Measurements from ENCODE around the gene ZNF343.

Gene ZNF343

GRCh38 chr20:2468581-2469407 is 39.9 kb downstream of the ZNF343 start:
- Histone ChIP-seq H3F3A (ENCODE audit: insufficient read depth, low read length) (no peaks in the 10 kb centered on the region), H3K36me3 (ENCODE audit: insufficient read depth, low read length) (peaks cover 62% of the 10 kb centered on the region), H4K20me1 (ENCODE audit: insufficient read depth, low read length) (peaks cover 7% of the 10 kb centered on the region; the same call in 1 of the 2 replicates), H3K9ac (ENCODE audit: low read length) (peak overlapping the region; percentile 95), H3K9me3 (ENCODE audit: low read length) (no peaks in the 10 kb centered on the region), H3K9me2 (ENCODE audit: low read depth, low read length) (no peaks in the 10 kb centered on the region), H3K4me1 (ENCODE audit: insufficient read depth, low read length, severe bottlenecking) (peaks cover 24% of the 10 kb centered on the region), H3K4me3 (ENCODE audit: low read depth, low read length, poor library complexity, severe bottlenecking) (peak overlapping the region; percentile 99), H3K27ac (ENCODE audit: low read depth, low read length, poor library complexity, severe bottlenecking) (no peak overlapping the region), H3K4me2 (ENCODE audit: low read length) (peak overlapping the region; percentile 87), H3K27me3 (ENCODE audit: insufficient read depth, low read length) (no peaks in the 10 kb centered on the region), H3K79me2 (ENCODE audit: insufficient read depth, low read length) (peaks cover 32% of the 10 kb centered on the region), H2AFZ (ENCODE audit: low read length) (no peak overlapping the region)
- TF ChIP-seq EZH2 (IDR thresholded peaks at IDR 0.05; ENCODE audit: borderline replicate concordance, low read length) (no peak), CTCF (IDR thresholded peaks at IDR 0.05; ENCODE audit: low read length) (no peak)

- no peak overlapping the region for H3K27ac ChIP-seq (ENCODE audit: low read depth, low read length, poor library complexity, severe bottlenecking)
- peaks cover 32% of the 10 kb centered on the region for H3K79me2 ChIP-seq (ENCODE audit: insufficient read depth, low read length)
- no peaks in the 10 kb centered on the region for H3K9me3 ChIP-seq (ENCODE audit: low read length)
- H3K27me3 ChIP-seq (ENCODE audit: insufficient read depth, low read length) = no peaks in the 10 kb centered on the region
- no peak overlapping the region for H3K4me3 ChIP-seq (ENCODE audit: low read depth, low read length, poor library complexity, severe bottlenecking)
- H3F3A ChIP-seq (ENCODE audit: insufficient read depth, low read length) = no peaks in the 10 kb centered on the region
- TF ChIP-seq CTCF (IDR thresholded peaks at IDR 0.05; ENCODE audit: low read length) (no peak), EZH2 (IDR thresholded peaks at IDR 0.05; ENCODE audit: borderline replicate concordance, low read length) (no peak)
- H3K36me3 ChIP-seq (ENCODE audit: insufficient read depth, low read length) = peaks cover 76% of the 10 kb centered on the region
- no peak overlapping the region for H3K9ac ChIP-seq (ENCODE audit: low read length)
- H3K4me2 ChIP-seq (ENCODE audit: low read length) = no peak overlapping the region
- H3K9me2 ChIP-seq (ENCODE audit: low read depth, low read length) = no peaks in the 10 kb centered on the region
- peaks cover 7% of the 10 kb centered on the region; the same call in 1 of the 2 replicates for H4K20me1 ChIP-seq (ENCODE audit: insufficient read depth, low read length)
- H3K4me1 ChIP-seq (ENCODE audit: insufficient read depth, low read length, severe bottlenecking) = peaks cover 24% of the 10 kb centered on the region
- no peak overlapping the region for H2AFZ ChIP-seq (ENCODE audit: low read length)
Observed at GRCh38 chr20:2467412-2467811, 41.3 kb downstream of the ZNF343 start.

GRCh38 chr20:2465100-2465499 is 43.6 kb downstream of the ZNF343 start:
- H4K20me1 ChIP-seq (ENCODE audit: insufficient read depth, low read length) = peaks cover 7% of the 10 kb centered on the region; the same call in 1 of the 2 replicates
- H3K79me2 ChIP-seq (ENCODE audit: insufficient read depth, low read length) = peaks cover 29% of the 10 kb centered on the region
- H3F3A ChIP-seq (ENCODE audit: insufficient read depth, low read length) = no peaks in the 10 kb centered on the region
- H3K9me3 ChIP-seq (ENCODE audit: low read length) = no peaks in the 10 kb centered on the region
- H3K36me3 ChIP-seq (ENCODE audit: insufficient read depth, low read length) = peaks cover 98% of the 10 kb centered on the region
- peaks cover 17% of the 10 kb centered on the region for H3K4me1 ChIP-seq (ENCODE audit: insufficient read depth, low read length, severe bottlenecking)
- no peak overlapping the region for H3K4me3 ChIP-seq (ENCODE audit: low read depth, low read length, poor library complexity, severe bottlenecking)
- no peak overlapping the region for H3K9ac ChIP-seq (ENCODE audit: low read length)
- no peak overlapping the region for H3K27ac ChIP-seq (ENCODE audit: low read depth, low read length, poor library complexity, severe bottlenecking)
- no peak overlapping the region for H2AFZ ChIP-seq (ENCODE audit: low read length)
- H3K4me2 ChIP-seq (ENCODE audit: low read length) = no peak overlapping the region
- no peak for TF ChIP-seq CTCF (IDR thresholded peaks at IDR 0.05; ENCODE audit: low read length)
- no peak for TF ChIP-seq EZH2 (IDR thresholded peaks at IDR 0.05; ENCODE audit: borderline replicate concordance, low read length)
- H3K27me3 ChIP-seq (ENCODE audit: insufficient read depth, low read length) = no peaks in the 10 kb centered on the region
- H3K9me2 ChIP-seq (ENCODE audit: low read depth, low read length) = no peaks in the 10 kb centered on the region

All from OCI-LY1 (cell line).